HTR-8/SVneo (cell line): Measurements from ENCODE around the gene FKBP10.
"Not testable (repeated sequence)": the region's sequence is repeated elsewhere in the genome, so short reads cannot be mapped to it uniquely, and the experiment has no call there.

Experiments used
- DNase-seq: peaks from one replicate; pipeline ENCODE4 v3.0.0; 2011; ENCODE audit warnings: low spot score, mixed read lengths; ENCODE audit not compliant: insufficient read length
- FAIRE-seq: peaks from 2 replicates; lab custom pipeline; 2011; peaks lifted over from hg19 to GRCh38; lab: Jason Lieb, UNC

FKBP10 gene

DNA sequence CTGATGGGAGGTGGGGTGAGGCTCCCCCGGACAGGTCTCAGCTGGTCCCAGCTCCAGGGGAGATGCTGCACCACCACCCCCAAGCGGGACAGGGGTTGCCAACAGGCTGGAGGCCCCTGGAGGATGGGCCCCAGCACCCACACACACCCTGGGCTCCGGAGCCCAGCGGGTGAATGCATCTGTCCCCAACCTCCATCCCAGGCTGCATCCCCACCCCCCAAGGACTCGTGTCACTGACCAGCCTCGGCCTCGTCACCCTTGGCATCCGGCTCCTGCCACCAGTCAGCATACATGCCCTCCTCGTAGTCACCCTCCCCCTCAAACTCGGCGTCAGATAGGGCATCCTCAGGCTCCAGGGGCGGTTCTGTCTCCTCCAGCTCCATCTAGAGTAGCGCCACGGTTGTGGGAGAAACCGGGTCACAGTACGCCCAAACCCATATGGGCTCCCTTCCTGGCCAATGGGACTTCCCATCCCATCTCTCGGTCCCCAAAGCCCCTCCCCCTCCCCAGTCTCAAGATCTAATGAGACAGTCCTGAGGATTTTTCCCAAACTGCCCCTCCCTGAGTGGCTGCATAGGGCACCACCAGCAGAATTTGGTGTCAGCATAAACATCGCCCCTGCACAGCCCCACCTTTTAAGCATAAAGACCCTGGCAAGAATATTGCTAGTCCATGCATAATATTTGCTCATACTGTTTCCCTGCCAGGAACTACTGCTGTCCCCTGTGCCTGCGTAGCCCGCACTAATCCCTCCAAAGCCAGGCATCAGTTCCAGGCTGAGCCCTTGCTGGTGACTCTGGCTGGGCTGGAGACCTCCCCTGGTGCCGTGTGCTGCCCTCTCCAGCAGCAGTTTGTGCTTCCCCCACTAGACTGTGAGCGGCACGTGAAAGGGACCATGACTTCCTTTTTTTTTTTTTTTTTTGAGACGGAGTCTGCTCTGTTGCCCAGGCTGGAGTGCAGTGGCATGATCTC lies 9.5 kb upstream of the FKBP10 start:
- FAIRE-seq (no peak), DNase-seq (no peak)

DNA sequence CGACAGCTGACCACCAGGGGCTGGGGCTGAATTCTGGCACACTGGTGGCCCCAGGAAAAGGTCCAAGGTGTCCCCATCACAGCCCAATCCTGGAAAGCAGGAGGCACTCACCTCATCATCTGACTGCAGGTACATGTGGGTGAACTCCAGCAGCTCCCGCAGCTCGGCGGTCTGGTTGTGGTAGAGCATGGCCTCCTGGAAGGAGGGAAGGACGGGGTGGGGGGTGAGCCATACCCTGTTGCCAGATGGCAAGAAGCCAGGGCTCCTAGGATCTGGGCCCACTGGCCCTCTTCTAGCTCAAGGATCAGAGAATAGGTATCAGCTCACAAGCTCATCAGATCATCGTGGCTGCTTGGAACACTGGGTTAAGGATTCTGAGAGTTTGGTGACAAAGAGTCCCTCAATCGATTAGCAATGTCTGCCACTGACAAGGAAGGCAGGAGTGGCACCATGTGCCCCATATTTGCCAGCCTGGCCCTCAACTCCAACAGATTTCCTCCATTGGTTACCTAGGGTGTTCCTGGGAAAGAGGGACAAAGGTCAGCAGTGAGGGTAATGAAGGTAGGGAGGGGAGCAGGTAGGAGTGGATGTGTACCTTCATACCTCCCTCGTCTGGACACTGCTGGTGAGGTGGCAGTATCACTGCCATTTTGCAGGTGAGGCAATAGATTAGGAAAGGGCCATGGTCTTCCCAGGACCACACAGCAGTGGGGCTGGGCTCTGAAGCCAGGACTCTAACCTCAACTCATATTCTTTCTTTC lies 5.9 kb upstream of the FKBP10 start:
- FAIRE-seq (no peak), DNase-seq (no peak)

DNA sequence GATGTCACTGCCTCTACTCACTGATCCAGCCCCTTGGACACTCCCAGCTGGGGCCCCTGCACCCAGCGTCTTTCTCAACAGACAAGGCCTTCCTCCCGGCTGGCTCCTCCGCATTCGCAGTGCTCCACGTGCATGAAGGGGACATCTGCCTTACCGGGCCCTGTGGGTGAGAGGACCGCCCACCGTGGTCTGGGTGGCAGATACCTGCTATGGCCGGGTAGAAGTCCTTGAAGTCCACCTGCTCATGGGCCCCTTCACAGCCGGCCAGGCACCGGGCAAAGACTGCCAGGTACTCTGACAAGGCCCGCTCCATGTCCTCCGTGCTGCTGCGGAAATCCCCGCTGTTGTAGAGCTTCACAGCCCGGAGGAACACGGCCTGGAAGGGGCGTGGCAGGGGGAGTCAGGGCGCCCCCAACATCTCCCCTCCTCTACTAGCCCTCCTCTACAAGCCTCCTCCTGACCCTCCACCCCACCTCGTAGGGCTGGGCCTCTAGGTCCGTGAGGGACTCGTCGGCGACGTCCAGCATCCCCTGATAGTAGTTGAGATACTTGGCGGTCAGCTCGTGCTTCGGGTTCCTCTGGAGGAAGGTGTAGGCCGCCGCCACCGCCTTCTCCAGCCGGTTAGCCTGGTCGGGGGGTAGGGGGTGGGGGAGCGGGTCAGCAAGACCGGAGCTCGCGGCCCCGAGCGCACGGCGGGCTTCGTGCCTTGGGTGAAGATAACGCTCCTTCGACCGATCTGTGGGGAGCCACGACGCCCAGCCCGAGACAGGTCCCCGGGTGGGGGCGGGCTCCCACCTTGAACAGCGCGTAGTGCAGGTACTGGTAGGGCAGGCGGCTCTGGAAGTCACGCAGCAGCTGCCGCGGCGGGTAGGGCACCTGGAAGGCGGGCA lies 1.9 kb upstream of the FKBP10 start:
- DNase-seq, result no peak
- FAIRE-seq, result peak; percentile 20

DNA sequence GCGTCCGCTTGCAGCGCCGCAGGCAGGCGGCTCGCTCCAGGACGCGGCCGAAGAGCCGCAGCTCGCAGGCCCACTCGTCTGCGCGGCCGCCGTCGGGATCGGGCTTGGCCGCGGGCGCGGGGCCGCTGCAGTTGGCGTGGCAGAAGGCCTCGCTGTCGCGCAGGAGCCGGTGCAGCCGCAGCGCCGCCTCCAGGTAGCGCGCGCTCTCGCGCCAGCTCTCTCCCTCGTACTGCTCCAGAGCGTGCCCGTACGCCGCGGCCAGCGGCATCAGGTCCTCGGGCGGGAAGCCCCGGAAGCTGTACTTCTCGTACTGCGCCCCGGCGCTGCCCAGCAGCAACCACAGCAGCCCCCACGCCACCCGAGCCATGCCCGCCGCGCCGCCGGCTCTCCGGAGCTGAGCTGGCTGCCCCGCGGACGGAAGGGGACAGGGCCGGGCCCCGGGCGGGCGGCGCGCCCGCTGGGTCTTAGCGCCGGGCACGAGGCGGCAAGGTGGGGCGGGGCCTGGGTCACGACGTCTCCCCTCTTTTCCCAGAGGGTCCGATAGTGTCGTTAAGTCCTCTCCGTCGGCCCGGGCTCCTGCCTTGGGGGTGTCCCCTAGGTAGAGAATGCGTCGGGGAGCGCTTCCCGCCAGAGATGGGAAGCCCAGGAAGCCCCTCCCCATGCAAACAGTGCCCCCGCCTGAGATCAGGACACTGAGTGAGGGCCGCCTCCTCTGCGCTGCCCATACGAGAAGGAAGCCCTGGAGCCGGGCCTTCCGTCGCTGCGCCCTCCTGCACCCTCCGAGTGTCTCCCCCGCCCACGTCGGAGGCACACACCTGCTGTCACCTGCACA lies 1.0 kb upstream of the FKBP10 start, which contains the start of gene P3H4:
P3H4 (minus strand) TSS at position 401 of the 832 bp plus-strand sequence; CDS start at position 367, 34 bp downstream.
- FAIRE-seq (peak; percentile 87), DNase-seq (peak; percentile 88)

DNA sequence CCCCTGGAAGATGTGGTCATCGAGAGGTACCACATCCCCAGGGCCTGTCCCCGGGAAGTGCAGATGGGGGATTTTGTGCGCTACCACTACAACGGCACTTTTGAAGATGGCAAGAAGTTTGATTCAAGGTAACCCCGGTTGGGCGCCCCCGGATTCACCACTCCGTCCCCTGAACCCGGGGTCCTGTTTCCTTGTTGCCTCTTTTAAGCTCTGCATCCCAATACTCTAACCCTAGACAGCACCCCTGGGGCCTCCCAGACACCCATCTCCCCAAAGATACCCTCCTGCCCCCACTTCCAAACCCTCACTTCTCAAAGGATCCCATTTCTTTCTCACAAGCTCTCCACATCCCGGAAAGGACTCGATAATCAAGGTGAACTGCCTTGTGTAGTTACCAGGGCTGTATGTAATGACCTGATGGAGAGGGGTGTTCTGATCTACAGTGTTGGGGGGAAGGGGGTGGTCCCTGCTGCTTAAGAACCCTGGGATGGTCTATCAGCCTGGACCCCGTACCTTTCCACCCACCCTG lies 412 bp downstream of the FKBP10 start:
- DNase-seq, result no peak
- no peak for FAIRE-seq

DNA sequence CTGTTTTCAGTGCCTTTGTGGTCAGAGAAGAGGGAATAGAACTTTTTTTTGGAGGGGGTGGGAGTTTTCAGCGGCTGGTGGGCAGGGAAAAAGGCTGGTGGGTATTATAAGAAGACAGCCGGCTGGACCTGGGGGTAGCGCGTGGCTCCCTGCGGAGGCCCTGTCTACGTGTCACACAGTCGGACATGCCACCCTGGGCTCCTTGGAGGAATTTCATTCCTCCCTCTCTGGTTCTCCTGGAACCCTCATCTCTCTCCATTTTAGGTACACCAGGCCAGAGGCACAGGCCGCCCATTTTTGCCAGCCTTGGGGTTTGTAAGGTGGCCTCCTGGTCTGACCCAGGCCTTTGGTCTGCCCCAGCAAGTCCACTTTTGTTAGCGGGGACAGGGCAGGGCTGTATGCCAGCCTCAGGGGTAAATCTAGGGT lies 908 bp downstream of the FKBP10 start:
- no peak for FAIRE-seq
- DNase-seq, result no peak

DNA sequence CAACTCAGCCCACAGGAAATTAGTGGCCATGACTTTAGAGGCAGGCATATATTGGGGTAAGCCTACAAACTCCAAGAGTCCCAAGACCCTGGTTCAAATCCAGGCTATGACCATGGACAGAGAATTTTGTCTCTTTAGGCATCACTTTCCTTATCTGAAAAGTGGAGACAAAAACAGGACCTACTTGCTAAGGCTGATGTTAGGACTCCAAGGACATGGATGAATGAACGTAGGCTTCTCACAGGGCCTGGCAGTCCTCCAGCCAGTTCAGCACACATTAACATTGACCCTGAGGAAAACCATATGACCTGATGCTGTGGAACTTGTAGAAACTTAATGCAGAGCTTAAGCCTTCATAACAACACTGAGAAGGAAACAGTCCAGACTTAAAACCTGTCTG lies 1.4 kb downstream of the FKBP10 start:
- FAIRE-seq, result no peak

DNA sequence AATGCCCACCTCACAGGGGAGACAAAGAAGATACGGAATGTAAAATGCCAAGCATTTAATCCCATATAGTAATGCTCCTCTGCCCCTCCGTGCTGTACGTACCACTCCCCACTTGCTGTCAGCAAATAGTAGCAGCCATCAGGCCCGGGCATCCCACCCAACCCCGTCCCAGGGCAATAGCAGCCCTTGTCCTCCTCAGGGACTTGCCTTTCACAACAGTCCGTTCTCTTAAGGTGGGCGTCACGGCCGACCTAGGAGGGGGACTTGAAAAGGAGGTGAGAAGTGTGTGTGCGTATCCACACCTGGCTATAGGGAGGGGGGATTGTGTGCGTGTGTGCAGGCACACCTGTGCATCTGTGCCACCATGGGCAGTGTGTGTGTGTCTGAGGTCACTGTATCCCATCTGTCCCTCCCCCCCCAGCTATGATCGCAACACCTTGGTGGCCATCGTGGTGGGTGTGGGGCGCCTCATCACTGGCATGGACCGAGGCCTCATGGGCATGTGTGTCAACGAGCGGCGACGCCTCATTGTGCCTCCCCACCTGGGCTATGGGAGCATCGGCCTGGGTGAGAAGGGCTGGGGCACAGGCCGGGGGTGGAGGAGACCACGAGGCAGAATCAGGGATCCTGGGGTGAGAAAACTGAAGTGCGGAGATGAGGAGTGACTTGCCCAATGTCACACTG lies 4.0 kb downstream of the FKBP10 start:
- no peak for DNase-seq
- peak; percentile 71 for FAIRE-seq

More for the DNA sequence above, 1.4 kb downstream of the FKBP10 start:
- no peak for DNase-seq

DNA sequence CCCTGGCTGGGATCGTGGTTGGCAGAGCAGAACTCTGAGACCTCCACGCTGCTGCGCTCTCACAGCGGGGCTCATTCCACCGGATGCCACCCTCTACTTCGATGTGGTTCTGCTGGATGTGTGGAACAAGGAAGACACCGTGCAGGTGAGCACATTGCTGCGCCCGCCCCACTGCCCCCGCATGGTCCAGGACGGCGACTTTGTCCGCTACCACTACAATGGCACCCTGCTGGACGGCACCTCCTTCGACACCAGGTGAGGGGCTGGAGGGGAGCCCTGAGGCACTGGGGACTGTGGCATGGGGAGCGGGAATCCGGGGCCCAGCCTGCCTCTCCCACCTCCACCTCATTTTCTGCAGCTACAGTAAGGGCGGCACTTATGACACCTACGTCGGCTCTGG lies 5.2 kb downstream of the FKBP10 start:
- DNase-seq (no peak), FAIRE-seq (no peak)

DNA sequence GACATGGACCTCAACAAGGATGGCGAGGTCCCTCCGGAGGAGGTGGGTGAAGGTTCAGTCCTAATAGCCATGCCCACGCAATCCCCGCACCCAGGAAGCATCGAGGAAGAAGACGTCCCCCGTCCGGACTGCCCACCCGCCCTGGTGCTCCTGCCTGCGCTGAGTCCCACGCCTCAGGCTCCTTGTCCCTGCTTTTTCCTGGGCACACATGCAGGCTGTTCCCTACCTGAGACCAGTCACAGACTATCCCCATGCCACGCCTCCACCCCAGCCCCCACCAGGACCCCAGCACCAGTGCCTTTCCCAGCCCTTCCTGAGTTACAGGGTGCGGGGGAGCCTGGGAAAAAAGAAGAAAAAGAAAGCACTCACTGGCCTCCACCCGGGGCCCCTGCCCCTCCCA lies 9.0 kb downstream of the FKBP10 start:
- DNase-seq (no peak), FAIRE-seq (no peak)

DNA sequence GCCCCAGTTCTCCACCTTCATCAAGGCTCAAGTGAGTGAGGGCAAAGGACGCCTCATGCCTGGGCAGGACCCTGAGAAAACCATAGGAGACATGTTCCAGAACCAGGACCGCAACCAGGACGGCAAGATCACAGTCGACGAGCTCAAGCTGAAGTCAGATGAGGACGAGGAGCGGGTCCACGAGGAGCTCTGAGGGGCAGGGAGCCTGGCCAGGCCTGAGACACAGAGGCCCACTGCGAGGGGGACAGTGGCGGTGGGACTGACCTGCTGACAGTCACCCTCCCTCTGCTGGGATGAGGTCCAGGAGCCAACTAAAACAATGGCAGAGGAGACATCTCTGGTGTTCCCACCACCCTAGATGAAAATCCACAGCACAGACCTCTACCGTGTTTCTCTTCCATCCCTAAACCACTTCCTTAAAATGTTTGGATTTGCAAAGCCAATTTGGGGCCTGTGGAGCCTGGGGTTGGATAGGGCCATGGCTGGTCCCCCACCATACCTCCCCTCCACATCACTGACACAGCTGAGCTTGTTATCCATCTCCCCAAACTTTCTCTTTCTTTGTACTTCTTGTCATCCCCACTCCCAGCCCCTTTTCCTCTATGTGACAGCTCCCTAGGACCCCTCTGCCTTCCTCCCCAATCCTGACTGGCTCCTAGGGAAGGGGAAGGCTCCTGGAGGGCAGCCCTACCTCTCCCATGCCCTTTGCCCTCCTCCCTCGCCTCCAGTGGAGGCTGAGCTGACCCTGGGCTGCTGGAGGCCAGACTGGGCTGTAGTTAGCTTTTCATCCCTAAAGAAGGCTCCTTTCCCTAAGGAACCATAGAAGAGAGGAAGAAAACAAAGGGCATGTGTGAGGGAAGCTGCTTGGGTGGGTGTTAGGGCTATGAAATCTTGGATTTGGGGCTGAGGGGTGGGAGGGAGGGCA lies 9.7 kb downstream of the FKBP10 start:
- no peak for FAIRE-seq

DNA sequence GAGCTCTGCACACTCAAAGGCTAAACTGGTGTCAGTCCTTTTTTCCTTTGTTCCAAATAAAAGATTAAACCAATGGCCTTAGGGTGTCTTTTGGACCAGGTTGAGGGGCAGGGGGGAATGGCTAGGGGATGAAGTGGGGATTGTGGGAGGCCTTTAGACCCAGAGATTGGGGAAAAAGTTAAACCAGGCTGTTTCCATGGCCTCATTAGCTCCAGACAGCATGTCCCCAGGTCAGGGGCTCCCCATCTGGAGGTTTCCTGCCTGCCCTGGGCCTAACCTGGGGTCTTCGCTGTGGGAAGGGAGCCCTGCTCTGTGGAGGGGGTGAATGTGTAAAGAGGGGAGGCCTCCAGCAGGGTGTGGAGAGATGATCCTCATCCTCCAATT lies 10.3 kb downstream of the FKBP10 start:
- FAIRE-seq (no peak), DNase-seq (no peak)

More for the DNA sequence above, 9.7 kb downstream of the FKBP10 start:
- DNase-seq, result no peak

DNA sequence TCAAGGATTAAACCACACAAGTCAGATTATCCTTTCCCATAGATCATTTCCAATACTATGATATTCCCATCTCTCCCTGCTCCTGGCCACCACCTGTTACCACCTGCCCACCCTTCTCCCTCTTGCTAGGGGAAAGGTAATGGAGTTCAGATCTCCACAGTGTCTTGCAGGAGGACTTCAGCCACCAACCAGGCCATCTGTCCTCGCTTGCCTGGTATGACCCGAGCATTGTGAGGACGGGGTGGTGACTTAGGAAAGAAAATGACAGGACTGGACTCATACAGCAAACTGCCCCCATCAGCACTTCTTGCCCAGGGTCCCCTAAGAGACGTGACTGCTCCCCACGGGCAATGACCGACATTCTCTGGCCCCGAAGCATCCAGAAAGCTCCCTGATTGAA lies 10.8 kb downstream of the FKBP10 start:
- FAIRE-seq (no peak), DNase-seq (no peak)

DNA sequence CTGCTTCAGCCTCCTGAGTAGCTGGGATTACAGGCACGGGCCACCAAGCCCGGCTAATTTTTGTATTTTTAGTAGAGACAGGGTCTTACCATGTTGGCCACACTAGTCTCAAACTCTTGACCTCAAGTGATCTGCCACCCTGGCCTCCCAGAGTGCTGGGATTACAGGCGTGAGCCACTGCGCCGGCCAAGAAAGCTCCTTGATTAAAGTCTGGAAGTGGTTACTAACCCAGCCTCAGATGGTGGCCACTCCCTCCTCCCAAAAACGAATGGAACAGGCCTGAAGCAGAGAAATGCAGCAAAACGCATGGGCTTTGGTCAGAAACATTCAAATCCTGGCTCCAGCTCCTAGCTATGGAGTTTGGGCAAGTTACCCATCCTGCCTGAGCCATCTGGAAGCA lies 11.3 kb downstream of the FKBP10 start:
- DNase-seq, result no peak
- no peak for FAIRE-seq

DNA sequence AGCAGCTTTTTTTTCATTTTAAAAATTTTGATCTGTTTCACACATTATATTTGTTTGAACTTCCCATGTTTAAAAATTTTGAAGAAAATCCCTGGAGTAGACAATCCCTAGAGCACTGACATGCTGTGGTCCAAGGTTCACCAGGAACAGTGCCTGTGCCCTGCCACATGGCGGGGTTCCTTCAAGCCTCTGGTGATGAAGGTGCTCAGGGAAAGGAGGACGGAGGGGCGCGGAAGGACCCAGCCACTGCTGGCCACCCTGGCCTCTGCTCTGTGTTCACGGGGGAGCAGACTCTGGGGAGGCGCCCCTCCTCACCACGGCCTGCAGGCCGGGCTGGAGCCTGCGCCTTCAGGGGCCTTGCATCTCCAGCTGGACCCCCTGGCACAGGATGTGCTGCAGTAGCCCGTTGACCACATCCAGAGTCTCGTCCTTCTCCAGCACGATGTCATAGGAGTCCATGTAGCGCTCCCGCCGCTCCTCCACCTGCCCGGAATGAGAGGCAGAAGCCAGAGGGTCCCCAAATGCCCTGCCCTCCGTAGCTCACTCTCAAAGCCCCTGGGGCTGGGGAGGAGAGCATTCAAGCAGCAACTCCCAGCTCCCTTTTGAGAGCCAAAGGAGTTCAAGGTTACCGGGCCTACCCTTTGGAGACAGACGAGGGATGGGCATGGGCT lies 12.5 kb downstream of the FKBP10 start:
- DNase-seq, result no peak
- FAIRE-seq, result no peak

DNA sequence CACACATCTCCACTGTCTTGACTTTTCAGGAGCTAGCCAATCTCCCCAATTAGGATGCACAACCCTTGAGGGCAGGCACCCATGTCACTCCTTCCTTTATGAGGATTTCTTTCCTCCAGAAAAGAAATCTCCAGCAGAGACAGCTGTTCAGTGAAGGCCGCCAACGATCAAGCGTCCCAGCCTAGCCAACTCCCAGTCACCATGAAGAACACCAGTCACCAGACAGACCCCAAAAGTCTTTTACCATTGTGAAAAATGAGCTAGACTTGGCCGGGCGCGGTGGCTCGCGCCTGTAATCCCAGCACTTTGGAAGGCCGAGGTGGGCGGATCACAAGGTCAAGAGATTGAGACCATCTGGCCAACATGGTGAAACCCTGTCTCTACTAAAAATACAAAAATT lies 17.2 kb downstream of the FKBP10 start:
- DNase-seq, FAIRE-seq: not testable (repeated sequence)
